GM12878 (cell line): Measurements from ENCODE around the gene FCRLA.

Experiments
- CHD2 ChIP-seq: IDR thresholded peaks from 2 replicates; pipeline ENCODE4 v1.6.1; 2011; ENCODE audit warnings: low read depth, low read length, improper control_type of control experiment, borderline replicate concordance
- CREB1 ChIP-seq: IDR thresholded peaks from 2 replicates; pipeline ENCODE4 v1.6.1; 2012; ENCODE audit warnings: low read depth, mild to moderate bottlenecking, inconsistent platforms
- CREM ChIP-seq: IDR thresholded peaks from 2 replicates; pipeline ENCODE4 v1.6.1; 2014; ENCODE audit warnings: antibody characterized with exemption, low read depth
- CTCF ChIP-seq, 3 experiments: IDR thresholded peaks in 2 of 3; conservative IDR thresholded peaks in 1 of 3; 2 replicates each; pipeline ENCODE4 v1.5.1; 2011; ENCODE audit warnings: low read depth in 3 of 3, low read length in 3 of 3, mild to moderate bottlenecking in 3 of 3, control low read depth in 2 of 3, moderate library complexity in 2 of 3, inconsistent platforms in 1 of 3, mixed read lengths in 1 of 3; ENCODE audit not compliant: control insufficient read depth in 2 of 3, insufficient read depth in 1 of 3; ENCODE audit errors: extremely low read depth in 1 of 3
- EP300 ChIP-seq, 2 experiments: fragments of 150-350 bp in 1 of 2; IDR thresholded peaks; 2 replicates each; pipeline ENCODE4 v1.6.1; 2011 to 2012; ENCODE audit warnings: low read depth in 2 of 2, low read length in 2 of 2, borderline replicate concordance in 1 of 2, improper control_type of control experiment in 1 of 2, inconsistent platforms in 1 of 2; ENCODE audit not compliant: control insufficient read depth in 1 of 2
- ESRRA ChIP-seq: IDR thresholded peaks from 2 replicates; pipeline ENCODE4 v1.6.1; 2012; ENCODE audit warnings: mild to moderate bottlenecking, low read length, improper control_type of control experiment
- EZH2 ChIP-seq: IDR thresholded peaks from 2 replicates; pipeline ENCODE4 v1.6.1; 2012; ENCODE audit warnings: low read depth, mild to moderate bottlenecking, control low read depth, inconsistent platforms, low read length, borderline replicate concordance; ENCODE audit not compliant: control insufficient read depth
- GABPA ChIP-seq: IDR thresholded peaks from 2 replicates; pipeline ENCODE4 v1.6.1; 2014; ENCODE audit warnings: antibody characterized with exemption, low read depth, mild to moderate bottlenecking, inconsistent platforms
- IRF5 ChIP-seq: fragments of 450-650 bp; IDR thresholded peaks from 2 replicates; pipeline ENCODE4 v1.6.1; 2017; ENCODE audit warnings: borderline replicate concordance
- RELA ChIP-seq: fragments of 450-650 bp; IDR thresholded peaks from 2 replicates; pipeline ENCODE4 v1.8.0; 2014; ENCODE audit warnings: borderline replicate concordance; ENCODE audit not compliant: partially characterized antibody
- TCF7 ChIP-seq: IDR thresholded peaks from 2 replicates; pipeline ENCODE4 v1.6.1; 2014; ENCODE audit warnings: antibody characterized with exemption, borderline replicate concordance
- TF ChIP-seq, protein P1 (sequence below): fragments of 450-650 bp; IDR thresholded peaks from 2 replicates; pipeline ENCODE4 v1.6.1; 2017; ENCODE audit warnings: mild to moderate bottlenecking, moderate library complexity
- TF ChIP-seq, protein P2 (sequence below): fragments of 450-650 bp; IDR thresholded peaks from 2 replicates; pipeline ENCODE4 v1.6.1; 2017; ENCODE audit warnings: mild to moderate bottlenecking

- no peak for TF ChIP-seq CTCF (IDR thresholded peaks at IDR 0.05 in 2 of 3, conservative IDR thresholded peaks at IDR 0.05 in 1 of 3; ENCODE audit: control insufficient read depth in 2 of 3, extremely low read depth in 1 of 3, insufficient read depth in 1 of 3, low read depth in 3 of 3, low read length in 3 of 3)
- TF ChIP-seq EZH2, result no peak
- no peak for TF ChIP-seq CREB1
- no peak for TF ChIP-seq IRF5
- TF ChIP-seq EP300 (IDR thresholded peaks at IDR 0.05; ENCODE audit: borderline replicate concordance in 1 of 2, control insufficient read depth in 1 of 2, low read depth in 2 of 2, low read length in 2 of 2), result no peak
- no peak for TF ChIP-seq GABPA
- TF ChIP-seq ESRRA, result no peak
- TF ChIP-seq RELA, result no peak
- TF ChIP-seq, protein P1, sequence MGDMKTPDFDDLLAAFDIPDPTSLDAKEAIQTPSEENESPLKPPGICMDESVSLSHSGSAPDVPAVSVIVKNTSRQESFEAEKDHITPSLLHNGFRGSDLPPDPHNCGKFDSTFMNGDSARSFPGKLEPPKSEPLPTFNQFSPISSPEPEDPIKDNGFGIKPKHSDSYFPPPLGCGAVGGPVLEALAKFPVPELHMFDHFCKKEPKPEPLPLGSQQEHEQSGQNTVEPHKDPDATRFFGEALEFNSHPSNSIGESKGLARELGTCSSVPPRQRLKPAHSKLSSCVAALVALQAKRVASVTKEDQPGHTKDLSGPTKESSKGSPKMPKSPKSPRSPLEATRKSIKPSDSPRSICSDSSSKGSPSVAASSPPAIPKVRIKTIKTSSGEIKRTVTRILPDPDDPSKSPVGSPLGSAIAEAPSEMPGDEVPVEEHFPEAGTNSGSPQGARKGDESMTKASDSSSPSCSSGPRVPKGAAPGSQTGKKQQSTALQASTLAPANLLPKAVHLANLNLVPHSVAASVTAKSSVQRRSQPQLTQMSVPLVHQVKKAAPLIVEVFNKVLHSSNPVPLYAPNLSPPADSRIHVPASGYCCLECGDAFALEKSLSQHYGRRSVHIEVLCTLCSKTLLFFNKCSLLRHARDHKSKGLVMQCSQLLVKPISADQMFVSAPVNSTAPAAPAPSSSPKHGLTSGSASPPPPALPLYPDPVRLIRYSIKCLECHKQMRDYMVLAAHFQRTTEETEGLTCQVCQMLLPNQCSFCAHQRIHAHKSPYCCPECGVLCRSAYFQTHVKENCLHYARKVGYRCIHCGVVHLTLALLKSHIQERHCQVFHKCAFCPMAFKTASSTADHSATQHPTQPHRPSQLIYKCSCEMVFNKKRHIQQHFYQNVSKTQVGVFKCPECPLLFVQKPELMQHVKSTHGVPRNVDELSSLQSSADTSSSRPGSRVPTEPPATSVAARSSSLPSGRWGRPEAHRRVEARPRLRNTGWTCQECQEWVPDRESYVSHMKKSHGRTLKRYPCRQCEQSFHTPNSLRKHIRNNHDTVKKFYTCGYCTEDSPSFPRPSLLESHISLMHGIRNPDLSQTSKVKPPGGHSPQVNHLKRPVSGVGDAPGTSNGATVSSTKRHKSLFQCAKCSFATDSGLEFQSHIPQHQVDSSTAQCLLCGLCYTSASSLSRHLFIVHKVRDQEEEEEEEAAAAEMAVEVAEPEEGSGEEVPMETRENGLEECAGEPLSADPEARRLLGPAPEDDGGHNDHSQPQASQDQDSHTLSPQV, result no peak
- TF ChIP-seq, protein P2, sequence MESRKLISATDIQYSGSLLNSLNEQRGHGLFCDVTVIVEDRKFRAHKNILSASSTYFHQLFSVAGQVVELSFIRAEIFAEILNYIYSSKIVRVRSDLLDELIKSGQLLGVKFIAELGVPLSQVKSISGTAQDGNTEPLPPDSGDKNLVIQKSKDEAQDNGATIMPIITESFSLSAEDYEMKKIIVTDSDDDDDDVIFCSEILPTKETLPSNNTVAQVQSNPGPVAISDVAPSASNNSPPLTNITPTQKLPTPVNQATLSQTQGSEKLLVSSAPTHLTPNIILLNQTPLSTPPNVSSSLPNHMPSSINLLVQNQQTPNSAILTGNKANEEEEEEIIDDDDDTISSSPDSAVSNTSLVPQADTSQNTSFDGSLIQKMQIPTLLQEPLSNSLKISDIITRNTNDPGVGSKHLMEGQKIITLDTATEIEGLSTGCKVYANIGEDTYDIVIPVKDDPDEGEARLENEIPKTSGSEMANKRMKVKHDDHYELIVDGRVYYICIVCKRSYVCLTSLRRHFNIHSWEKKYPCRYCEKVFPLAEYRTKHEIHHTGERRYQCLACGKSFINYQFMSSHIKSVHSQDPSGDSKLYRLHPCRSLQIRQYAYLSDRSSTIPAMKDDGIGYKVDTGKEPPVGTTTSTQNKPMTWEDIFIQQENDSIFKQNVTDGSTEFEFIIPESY, result no peak
- TF ChIP-seq CHD2, result no peak
- no peak for TF ChIP-seq CREM
- TF ChIP-seq TCF7, result no peak
Observed at GRCh38 chr1:161720422-161720821, 13.4 kb downstream of the FCRLA start.
